ENCODE measurements around the gene BRD1. TPM values are rescaled to one million over a fixed set of nuclear protein-coding genes. Genes with fewer than 3 reads are reported as not detected.

The BRD1 gene
- total RNA-seq (10 to 100 TPM; 31.1 to 52.6 (median 35.9) TPM), polyA plus RNA-seq (10 to 100 TPM; 12.6 to 21.5 (median 14.3) TPM)

DNA sequence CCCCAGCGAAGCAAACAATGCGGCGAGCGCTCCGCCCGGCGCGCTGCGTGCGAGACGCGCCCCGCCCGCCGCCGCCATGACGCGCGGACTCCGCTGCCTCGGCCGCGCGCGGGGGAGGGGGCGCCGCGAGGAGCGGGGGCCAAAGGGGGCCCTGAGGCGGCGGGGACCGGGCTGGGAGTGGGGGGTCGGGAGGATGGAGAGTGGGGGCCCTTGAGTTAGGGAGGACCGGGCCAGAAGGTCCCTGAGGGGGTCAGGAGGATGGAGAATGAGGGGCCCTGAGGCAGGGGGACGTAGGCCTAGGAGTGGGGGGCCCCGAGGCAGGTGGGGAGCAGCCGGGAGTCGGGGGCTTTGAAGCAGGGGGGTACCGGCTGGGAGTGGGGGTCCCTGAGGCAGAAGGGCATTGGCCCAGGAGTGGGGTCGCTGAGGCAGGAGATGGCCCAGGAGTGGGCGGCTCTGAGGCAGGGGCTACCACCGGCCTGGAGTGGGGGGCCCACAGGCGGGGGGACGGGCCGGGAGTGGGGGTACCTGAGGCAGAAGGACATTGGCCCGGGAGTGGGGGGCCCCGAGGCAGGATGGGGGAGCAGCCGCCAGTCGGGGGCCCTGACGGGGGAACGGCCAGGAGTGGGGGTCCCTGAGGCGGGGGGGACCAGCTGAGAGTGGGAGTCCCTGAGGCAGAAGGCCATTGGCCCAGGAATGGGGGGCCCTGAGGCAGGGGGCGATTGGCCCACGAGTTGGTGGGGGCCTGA lies at the start of gene BRD1:
Gene BRD1, minus strand, starts transcription at position 21 of the 746 bp plus-strand sequence. CDS start 3,556 bp downstream, outside the sequence.
- H3K9me3 ChIP-seq = no peaks in the 10 kb centered on the region
- no peak for TF ChIP-seq CTCF (IDR thresholded peaks at IDR 0.05)
- no peak for TF ChIP-seq POLR2A (IDR thresholded peaks at IDR 0.05)
- TF ChIP-seq POLR2AphosphoS5 (IDR thresholded peaks at IDR 0.05) = no peak
- no peak for TF ChIP-seq EP300 (IDR thresholded peaks at IDR 0.05)
- H3K4me3 ChIP-seq = peak within 1 kb of the TSS; percentile 67 to 83 (median 74)
- peak within 1 kb of the TSS; percentile 86 to 98 (median 90) for H3K27ac ChIP-seq
- 16 to 17% methylated on average over 54 of the region's 54 CpGs for WGBS, 2 donors
- H3K36me3 ChIP-seq = peaks cover 6 to 10% (median 9%) of the 10 kb centered on the region in 4 donors
- intact Hi-C loops (cut with DNase I) = loop anchor here (1.0 to 5.0 kb wide), 3 partner anchors 25 to 134 kb away; partner anchors contain the start of genes PIM3 and ZBED4
- no peaks in the 10 kb centered on the region for H3K27me3 ChIP-seq
- DNase-seq = no peak
- H3K4me1 ChIP-seq = peaks cover 0 to 42% (median 35%) of the 10 kb centered on the region in 4 donors

GRCh38 chr22:49873228-49873940 lies 45.7 kb upstream of the BRD1 start:
- no peaks in the 10 kb centered on the region for H3K4me1 ChIP-seq
- intact Hi-C loops (cut with DNase I) = no loop called here
- WGBS, 2 donors = 86 to 88% methylated on average over 16 of the region's 16 CpGs
- no peak overlapping the region for H3K4me3 ChIP-seq
- TF ChIP-seq CTCF (IDR thresholded peaks at IDR 0.05) = no peak
- no peak for TF ChIP-seq POLR2AphosphoS5 (IDR thresholded peaks at IDR 0.05)
- no peak for TF ChIP-seq EP300 (IDR thresholded peaks at IDR 0.05)
- no peak for TF ChIP-seq POLR2A (IDR thresholded peaks at IDR 0.05)
- H3K36me3 ChIP-seq = no peaks in the 10 kb centered on the region
- peaks cover 0 to 3% (median 0%) of the 10 kb centered on the region in 4 donors for H3K9me3 ChIP-seq
- H3K27ac ChIP-seq = no peak overlapping the region
- H3K27me3 ChIP-seq = no peaks in the 10 kb centered on the region
- DNase-seq = no peak

DNA sequence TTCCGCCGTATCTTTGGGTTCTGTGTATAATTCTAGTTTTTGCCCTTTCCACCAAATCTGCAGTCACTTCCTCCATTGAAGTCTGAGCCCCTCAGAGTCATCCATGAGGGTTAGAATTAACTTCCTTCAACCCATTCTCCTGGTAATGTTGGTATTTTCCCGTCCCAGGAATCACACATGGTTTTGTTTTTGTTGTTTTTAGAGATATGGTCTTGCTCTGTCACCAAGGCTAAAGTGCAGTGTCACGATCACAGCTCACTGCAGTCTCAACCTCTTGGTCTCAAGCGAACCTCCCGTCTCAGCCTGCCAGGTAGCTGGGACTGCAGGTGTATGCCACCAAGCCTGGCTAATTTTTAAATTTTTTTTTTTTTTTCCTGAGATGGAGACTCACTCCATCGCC lies 44.7 kb upstream of the BRD1 start:
- Histone ChIP-seq H3K9me3 (peaks cover 0 to 3% (median 0%) of the 10 kb centered on the region in 4 donors), H3K27me3 (no peaks in the 10 kb centered on the region), H3K36me3 (no peaks in the 10 kb centered on the region), H3K4me1 (no peaks in the 10 kb centered on the region), H3K27ac (no peak overlapping the region), H3K4me3 (no peak overlapping the region)
- WGBS, 2 donors = 95 to 96% methylated on average over 7 of the region's 7 CpGs
- intact Hi-C loops (cut with DNase I) = no loop called here
- TF ChIP-seq POLR2AphosphoS5 (IDR thresholded peaks at IDR 0.05) = no peak
- TF ChIP-seq EP300 (IDR thresholded peaks at IDR 0.05) = no peak
- no peak for TF ChIP-seq CTCF (IDR thresholded peaks at IDR 0.05)
- no peak for TF ChIP-seq POLR2A (IDR thresholded peaks at IDR 0.05)
- DNase-seq = no peak

DNA sequence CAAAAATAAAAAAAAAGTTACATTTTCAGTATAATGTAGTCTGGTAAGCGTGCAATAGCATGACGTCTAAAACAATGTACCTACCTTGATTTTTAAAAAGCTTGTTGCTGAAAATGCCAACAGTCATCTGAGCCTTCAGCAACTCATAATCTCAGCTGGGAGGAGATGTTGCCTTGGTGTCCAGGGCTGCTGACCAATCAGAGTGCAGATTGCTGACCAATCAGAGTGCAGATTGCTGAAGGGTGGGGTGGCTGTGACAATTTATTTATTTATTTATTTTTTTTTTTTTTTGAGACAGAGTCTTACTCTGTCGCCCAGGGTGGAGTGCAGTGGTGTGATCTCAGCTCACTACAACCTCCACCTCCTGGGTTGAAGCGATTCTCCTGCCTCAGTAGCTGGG lies 43.8 kb upstream of the BRD1 start:
- intact Hi-C loops (cut with DNase I) = no loop called here
- 97 to 98% methylated on average over 4 of the region's 4 CpGs for WGBS, 2 donors

More for the DNA sequence above, 43.8 kb upstream of the BRD1 start:
- Histone ChIP-seq H3K4me1 (no peaks in the 10 kb centered on the region), H3K4me3 (no peak overlapping the region), H3K27ac (no peak overlapping the region), H3K36me3 (no peaks in the 10 kb centered on the region), H3K9me3 (peaks cover 0 to 6% (median 0%) of the 10 kb centered on the region in 4 donors), H3K27me3 (no peaks in the 10 kb centered on the region)
- TF ChIP-seq POLR2A (IDR thresholded peaks at IDR 0.05) (no peak), EP300 (IDR thresholded peaks at IDR 0.05) (no peak), POLR2AphosphoS5 (IDR thresholded peaks at IDR 0.05) (no peak), CTCF (IDR thresholded peaks at IDR 0.05) (no peak)
- no peak for DNase-seq

Measured in sigmoid colon (tissue), 7 donors.